ENCODE results near the gene NCK2.

DNA sequence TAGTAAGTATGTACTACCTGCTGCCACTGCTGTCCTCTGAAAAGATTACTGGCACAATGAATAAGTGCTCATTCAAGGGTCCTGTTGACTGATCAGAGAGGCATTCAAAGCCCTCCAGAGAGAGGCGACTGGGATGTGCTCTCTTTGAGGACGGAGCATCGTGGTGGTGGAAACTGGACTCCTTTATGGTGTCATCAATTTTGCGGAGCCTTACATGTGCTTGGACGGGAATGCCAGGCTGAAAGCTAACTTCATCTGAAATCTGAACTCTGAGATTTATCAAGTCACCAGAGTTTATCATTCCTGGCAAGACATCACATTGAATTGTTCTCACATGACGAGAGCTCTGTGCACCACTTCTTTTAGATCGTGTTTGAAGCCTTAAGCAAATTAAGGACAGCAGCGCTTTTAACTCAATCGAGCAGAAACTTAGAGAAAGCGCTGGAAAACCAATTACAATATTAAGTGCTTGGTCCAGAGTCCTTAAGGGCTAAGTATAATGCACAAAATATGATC, 138.3 kb downstream of the NCK2 start:
- TF ChIP-seq RFX5 (IDR thresholded peaks at IDR 0.05; ENCODE audit: low read depth, low read length), result no peak
- TF ChIP-seq, protein P1, sequence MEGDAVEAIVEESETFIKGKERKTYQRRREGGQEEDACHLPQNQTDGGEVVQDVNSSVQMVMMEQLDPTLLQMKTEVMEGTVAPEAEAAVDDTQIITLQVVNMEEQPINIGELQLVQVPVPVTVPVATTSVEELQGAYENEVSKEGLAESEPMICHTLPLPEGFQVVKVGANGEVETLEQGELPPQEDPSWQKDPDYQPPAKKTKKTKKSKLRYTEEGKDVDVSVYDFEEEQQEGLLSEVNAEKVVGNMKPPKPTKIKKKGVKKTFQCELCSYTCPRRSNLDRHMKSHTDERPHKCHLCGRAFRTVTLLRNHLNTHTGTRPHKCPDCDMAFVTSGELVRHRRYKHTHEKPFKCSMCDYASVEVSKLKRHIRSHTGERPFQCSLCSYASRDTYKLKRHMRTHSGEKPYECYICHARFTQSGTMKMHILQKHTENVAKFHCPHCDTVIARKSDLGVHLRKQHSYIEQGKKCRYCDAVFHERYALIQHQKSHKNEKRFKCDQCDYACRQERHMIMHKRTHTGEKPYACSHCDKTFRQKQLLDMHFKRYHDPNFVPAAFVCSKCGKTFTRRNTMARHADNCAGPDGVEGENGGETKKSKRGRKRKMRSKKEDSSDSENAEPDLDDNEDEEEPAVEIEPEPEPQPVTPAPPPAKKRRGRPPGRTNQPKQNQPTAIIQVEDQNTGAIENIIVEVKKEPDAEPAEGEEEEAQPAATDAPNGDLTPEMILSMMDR (conservative IDR thresholded peaks at IDR 0.05; ENCODE audit: low read depth, low read length), result no peak
- no peak for TF ChIP-seq POLR2A (IDR thresholded peaks at IDR 0.05; ENCODE audit: low read depth, low read length)
- TF ChIP-seq RCOR1 (IDR thresholded peaks at IDR 0.05; ENCODE audit: insufficient replicate concordance, low read length), result no peak
- no peak for TF ChIP-seq CEBPB (IDR thresholded peaks at IDR 0.05; ENCODE audit: low read depth, low read length)
- TF ChIP-seq, protein P2, sequence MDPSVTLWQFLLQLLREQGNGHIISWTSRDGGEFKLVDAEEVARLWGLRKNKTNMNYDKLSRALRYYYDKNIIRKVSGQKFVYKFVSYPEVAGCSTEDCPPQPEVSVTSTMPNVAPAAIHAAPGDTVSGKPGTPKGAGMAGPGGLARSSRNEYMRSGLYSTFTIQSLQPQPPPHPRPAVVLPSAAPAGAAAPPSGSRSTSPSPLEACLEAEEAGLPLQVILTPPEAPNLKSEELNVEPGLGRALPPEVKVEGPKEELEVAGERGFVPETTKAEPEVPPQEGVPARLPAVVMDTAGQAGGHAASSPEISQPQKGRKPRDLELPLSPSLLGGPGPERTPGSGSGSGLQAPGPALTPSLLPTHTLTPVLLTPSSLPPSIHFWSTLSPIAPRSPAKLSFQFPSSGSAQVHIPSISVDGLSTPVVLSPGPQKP (IDR thresholded peaks at IDR 0.05; ENCODE audit: borderline replicate concordance, low read depth, low read length), result no peak
- TF ChIP-seq MXI1 (IDR thresholded peaks at IDR 0.05; ENCODE audit: borderline replicate concordance, low read depth, low read length), result no peak
- no peak for TF ChIP-seq BHLHE40 (IDR thresholded peaks at IDR 0.05; ENCODE audit: low read depth, low read length)

Data from IMR-90 (cell line).